ENCODE data around the gene PLXNB3. TPM values are rescaled to one million over a fixed set of nuclear protein-coding genes. Genes with fewer than 3 reads are reported as not detected.

The PLXNB3 gene
- total and polyA plus RNA-seq, 2 donors (not counting 1 experiment from before 2014, with no cell fraction given): 1.9 to 4.3 TPM

DNA sequence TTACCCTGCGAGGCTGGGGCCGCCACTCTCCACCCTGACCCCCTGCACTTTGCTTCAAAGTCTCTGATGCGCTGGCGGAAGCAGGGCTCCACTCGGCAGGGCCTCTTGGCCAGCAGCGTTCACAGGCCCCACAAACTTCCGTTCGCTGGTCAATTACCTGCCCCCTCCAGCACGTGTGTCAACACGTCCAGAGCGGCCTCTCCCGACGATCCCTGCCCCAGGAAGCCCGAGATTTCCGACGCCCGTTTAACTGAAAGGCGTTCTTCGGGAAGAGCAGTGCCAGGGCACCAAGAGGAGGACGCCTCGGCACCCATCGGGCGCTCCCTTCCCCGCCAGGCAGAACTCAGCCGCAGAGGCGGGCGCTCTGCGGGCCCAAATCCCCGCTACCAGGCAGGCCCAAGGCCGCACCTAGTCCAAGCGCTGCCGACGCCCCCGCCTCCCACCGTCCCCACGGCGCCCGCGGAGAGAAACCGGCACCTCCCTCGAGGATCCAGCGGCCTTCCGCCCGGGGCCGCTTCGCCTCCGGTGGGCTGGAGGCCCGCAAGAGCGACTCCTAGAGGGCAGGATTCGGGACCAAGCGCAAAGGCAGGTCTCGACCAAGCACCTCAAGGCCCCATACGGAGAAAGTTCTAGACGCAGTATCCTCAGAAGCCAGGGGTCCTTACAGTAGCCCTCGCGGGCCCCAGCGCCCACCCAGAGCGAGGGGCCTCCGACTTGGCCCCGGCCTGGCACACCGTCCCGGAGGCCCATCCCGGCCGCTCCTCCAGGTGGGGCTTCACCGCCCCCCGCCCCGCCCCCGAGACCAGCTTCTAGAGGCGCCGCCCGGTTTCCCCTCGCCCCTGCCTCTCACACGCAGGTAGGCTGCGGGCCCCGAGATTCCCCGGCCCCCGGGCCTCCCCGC is 40.4 kb upstream of the PLXNB3 start:
- H3K4me3 ChIP-seq (replicated peaks in 1 of 4; ENCODE audit: control extremely low read depth in 1 of 4, insufficient read depth in 1 of 4, low read depth in 3 of 4, low read length in 4 of 4): peak overlapping the region; percentile 59 to 70 (median 66)
- no peak overlapping the region for H2AFZ ChIP-seq (ENCODE audit: low read length)
- DNase-seq (ENCODE audit: low read depth in 2 of 2): peak; percentile 39 to 41
- H4K20me1 ChIP-seq (ENCODE audit: control insufficient read depth, extremely low read depth, insufficient read depth, low read length): no peaks in the 10 kb centered on the region
- peaks cover 10% of the 10 kb centered on the region for H3K4me1 ChIP-seq (ENCODE audit: control insufficient read depth, extremely low read depth, insufficient read depth, low read length)
- H3K27ac ChIP-seq (ENCODE audit: insufficient read depth, low read length): peak overlapping the region; percentile 62
- peak overlapping the region; percentile 61 for H3K9ac ChIP-seq (ENCODE audit: insufficient read depth, low read length)
- peaks cover 14% of the 10 kb centered on the region for H3K79me2 ChIP-seq (ENCODE audit: control insufficient read depth, insufficient read depth, low read length)
- H3K9me3 ChIP-seq (ENCODE audit: control insufficient read depth, insufficient read depth, low read depth, low read length): no peaks in the 10 kb centered on the region
- TF ChIP-seq, protein P1, sequence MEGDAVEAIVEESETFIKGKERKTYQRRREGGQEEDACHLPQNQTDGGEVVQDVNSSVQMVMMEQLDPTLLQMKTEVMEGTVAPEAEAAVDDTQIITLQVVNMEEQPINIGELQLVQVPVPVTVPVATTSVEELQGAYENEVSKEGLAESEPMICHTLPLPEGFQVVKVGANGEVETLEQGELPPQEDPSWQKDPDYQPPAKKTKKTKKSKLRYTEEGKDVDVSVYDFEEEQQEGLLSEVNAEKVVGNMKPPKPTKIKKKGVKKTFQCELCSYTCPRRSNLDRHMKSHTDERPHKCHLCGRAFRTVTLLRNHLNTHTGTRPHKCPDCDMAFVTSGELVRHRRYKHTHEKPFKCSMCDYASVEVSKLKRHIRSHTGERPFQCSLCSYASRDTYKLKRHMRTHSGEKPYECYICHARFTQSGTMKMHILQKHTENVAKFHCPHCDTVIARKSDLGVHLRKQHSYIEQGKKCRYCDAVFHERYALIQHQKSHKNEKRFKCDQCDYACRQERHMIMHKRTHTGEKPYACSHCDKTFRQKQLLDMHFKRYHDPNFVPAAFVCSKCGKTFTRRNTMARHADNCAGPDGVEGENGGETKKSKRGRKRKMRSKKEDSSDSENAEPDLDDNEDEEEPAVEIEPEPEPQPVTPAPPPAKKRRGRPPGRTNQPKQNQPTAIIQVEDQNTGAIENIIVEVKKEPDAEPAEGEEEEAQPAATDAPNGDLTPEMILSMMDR (conservative IDR thresholded peaks at IDR 0.05 in 1 of 2, IDR thresholded peaks at IDR 0.05 in 1 of 2; ENCODE audit: low read depth in 1 of 2, low read length in 2 of 2): peak; percentile 27 to 38
- TF ChIP-seq EZH2 (IDR thresholded peaks at IDR 0.05; ENCODE audit: low read length, missing control alignments): no peak
- peak overlapping the region; percentile 87 for H3K4me2 ChIP-seq (ENCODE audit: extremely low read depth, insufficient read depth, low read length)
- H3K36me3 ChIP-seq (ENCODE audit: control insufficient read depth, insufficient read depth, low read length): peaks cover 4% of the 10 kb centered on the region
- H3K27me3 ChIP-seq (ENCODE audit: control insufficient read depth, insufficient read depth, low read length): no peaks in the 10 kb centered on the region

DNA sequence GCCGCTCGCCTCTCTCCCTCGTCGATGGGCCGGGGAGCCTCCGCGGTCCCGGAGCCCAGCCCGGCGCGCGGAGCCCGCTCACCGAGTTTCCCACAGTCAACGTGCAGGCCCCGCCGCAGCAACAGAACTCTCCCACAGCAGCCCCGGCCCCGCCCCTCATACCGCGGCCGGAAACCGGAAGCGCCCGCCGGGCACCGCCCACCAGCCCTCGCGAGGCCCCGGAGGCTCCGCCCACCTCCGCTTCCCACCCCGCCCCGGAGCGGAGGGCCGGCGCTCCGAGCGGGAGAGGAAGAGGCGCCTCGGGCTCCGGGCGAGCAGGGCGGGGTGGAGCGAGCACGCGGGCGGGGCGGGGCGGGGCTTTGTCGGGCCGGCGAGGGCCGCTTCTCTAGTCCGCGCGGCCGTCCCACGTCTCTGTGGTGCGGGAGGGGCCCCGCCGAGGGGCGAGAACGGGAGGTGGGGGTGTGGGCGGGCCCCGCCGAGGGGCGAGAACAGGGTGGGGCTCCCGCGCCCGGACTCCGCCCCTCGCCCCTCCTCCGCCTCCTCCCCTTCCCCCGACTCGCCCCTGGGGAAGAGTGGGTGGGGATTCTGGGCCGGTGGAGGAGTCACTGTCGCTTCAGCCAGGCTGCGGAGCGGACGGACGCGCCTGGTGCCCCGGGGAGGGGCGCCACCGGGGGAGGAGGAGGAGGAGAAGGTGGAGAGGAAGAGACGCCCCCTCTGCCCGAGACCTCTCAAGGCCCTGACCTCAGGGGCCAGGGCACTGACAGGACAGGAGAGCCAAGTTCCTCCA is 39.6 kb upstream of the PLXNB3 start, which contains the start of the genes ABCD1 and BCAP31:
Gene ABCD1, plus strand, starts transcription at position 605 of the 787 bp plus-strand sequence. CDS start 411 bp downstream, outside the sequence.
Gene BCAP31, minus strand, starts transcription at position 136 of the 787 bp plus-strand sequence. CDS start 1,143 bp downstream, outside the sequence.
- Histone ChIP-seq H3K27me3 (ENCODE audit: control insufficient read depth, insufficient read depth, low read length) (no peaks in the 10 kb centered on the region), H3K79me2 (ENCODE audit: control insufficient read depth, insufficient read depth, low read length) (peaks cover 14% of the 10 kb centered on the region), H3K27ac (ENCODE audit: insufficient read depth, low read length) (peak within 1 kb of the TSS; percentile 62), H3K4me3 (replicated peaks in 1 of 4; ENCODE audit: control extremely low read depth in 1 of 4, insufficient read depth in 1 of 4, low read depth in 3 of 4, low read length in 4 of 4) (peak within 1 kb of the TSS; percentile 59 to 70 (median 66)), H3K9ac (ENCODE audit: insufficient read depth, low read length) (peak within 1 kb of the TSS; percentile 61), H3K4me1 (ENCODE audit: control insufficient read depth, extremely low read depth, insufficient read depth, low read length) (peaks cover 10% of the 10 kb centered on the region), H3K9me3 (ENCODE audit: control insufficient read depth, insufficient read depth, low read depth, low read length) (no peaks in the 10 kb centered on the region), H3K4me2 (ENCODE audit: extremely low read depth, insufficient read depth, low read length) (peak within 1 kb of the TSS; percentile 87), H2AFZ (ENCODE audit: low read length) (no peak within 1 kb of the TSS), H3K36me3 (ENCODE audit: control insufficient read depth, insufficient read depth, low read length) (peaks cover 2% of the 10 kb centered on the region), H4K20me1 (ENCODE audit: control insufficient read depth, extremely low read depth, insufficient read depth, low read length) (no peaks in the 10 kb centered on the region)
- DNase-seq (ENCODE audit: low read depth in 2 of 2): peak; percentile 77 to 86
- no peak for TF ChIP-seq EZH2 (IDR thresholded peaks at IDR 0.05; ENCODE audit: low read length, missing control alignments)
- TF ChIP-seq, protein P1 (conservative IDR thresholded peaks at IDR 0.05 in 1 of 2, IDR thresholded peaks at IDR 0.05 in 1 of 2; ENCODE audit: low read depth in 1 of 2, low read length in 2 of 2): no peak

Data from fibroblast of lung (primary cell).